Upper lobe of left lung (tissue), 4 donors: Measurements from ENCODE around the gene CD2AP.

Experiments
- CTCF ChIP-seq, 6 experiments: fragments of 450-650 bp in 4 of 6; fragments of 200-600 bp in 2 of 6; sonication (generic) in 2 of 6; IDR thresholded peaks; one replicate each; pipeline ENCODE4 v1.5.1; 2016 to 2019; ENCODE audit warnings: antibody characterized with exemption in 6 of 6
- EP300 ChIP-seq, 4 donors: sonication (generic); formaldehyde crosslinking; IDR thresholded peaks; one replicate each; pipeline ENCODE4 v1.5.1; 2017; ENCODE audit warnings: antibody characterized with exemption in 4 of 4, control low read depth in 2 of 4
- POLR2A ChIP-seq, 4 donors: fragments of 450-650 bp; IDR thresholded peaks; one replicate each; pipeline ENCODE4 v1.5.1; 2016 to 2017; ENCODE audit warnings: antibody characterized with exemption in 4 of 4, mild to moderate bottlenecking in 2 of 4

- no peak for TF ChIP-seq EP300 (IDR thresholded peaks at IDR 0.05)
- TF ChIP-seq POLR2A (IDR thresholded peaks at IDR 0.05) = no peak
- no peak for TF ChIP-seq CTCF (IDR thresholded peaks at IDR 0.05)
These were observed 197.1 kb downstream of the CD2AP start for GRCh38 chr6:47674673-47675072.
